NCI-H524 treated with DMSO at 0.1 percent for 48 hours (cell line): Measurements from ENCODE around the gene ADA.
"Not testable (repeated sequence)": the region's sequence is repeated elsewhere in the genome, so short reads cannot be mapped to it uniquely, and the experiment has no call there.

Experiments used
- DNase-seq: peaks from one replicate; lab custom pipeline; 2025; lab: John Stamatoyannopoulos, UW

The ADA gene

GRCh38 chr20:44651684-44652423 lies at the start of gene ADA:
Gene ADA (minus strand): TSS chr20:44651699. CDS start chr20:44651607, 92 bp downstream.
- DNase-seq, result no peak

- DNase-seq, result peak; percentile 70
These were observed 48.8 kb upstream of the ADA start for GRCh38 chr20:44700306-44700705.

- DNase-seq, result no peak
These were observed 46.9 kb upstream of the ADA start for GRCh38 chr20:44698351-44698750.

DNA sequence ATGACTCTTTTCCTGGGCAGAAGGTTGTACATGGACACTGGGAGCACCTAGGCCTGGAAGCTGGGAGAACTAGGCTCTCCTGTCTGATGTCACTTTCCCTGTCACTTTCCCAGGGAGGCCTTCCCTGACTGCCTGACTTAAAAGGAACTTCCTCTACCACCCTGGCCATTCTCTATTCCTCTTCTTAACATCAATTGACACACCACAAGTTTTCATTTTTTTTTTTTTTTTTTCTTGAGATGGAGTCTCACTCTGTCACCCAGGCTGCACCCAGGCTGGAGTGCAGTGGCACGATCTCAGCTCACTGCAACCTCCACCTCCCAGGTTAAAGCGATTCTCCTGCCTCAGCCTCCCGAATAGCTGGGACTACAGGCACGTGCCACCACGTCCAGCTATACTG lies 45.5 kb upstream of the ADA start:
- DNase-seq, result not testable (repeated sequence)

DNA sequence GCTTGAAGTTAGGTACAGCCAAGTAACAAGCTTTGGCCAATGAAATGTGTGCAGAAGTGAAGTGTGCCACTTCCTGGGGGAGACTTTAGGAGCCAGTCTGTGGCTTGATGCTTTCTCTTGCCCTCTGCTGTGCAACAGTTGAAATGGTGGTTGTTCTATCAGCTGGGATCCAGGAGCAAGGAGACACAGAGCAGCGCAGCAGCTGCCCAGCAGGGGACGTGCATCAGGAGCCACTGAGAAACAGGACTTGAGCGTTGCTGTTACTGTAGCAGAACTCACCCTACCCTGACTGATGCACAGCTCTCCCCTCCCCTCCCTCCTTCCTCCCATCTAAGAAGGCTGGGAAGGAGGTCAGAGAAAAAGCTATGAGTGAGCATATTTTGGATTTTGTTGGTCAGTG lies 44.8 kb upstream of the ADA start:
- DNase-seq, result no peak

- peak; percentile 68 for DNase-seq
These were observed 44.3 kb upstream of the ADA start for GRCh38 chr20:44695674-44696300.

DNA sequence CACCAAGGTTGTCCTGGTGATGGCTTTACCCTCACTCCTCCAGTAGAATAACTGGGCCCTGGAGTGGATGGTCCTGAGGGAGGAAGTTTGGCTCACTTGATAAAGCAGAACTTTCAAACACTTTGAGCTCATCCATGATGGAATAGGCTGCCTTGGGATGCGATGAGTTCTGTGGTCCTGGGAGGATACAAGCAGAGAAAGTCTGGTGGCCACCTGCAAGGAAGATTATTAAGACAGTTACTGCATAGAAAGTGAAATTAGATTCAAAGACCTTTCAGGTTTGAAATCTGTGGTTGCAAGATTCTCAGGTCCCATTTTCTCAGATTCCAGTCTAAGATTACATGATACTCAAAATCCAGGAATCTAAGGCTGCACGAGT lies 43.8 kb upstream of the ADA start:
- DNase-seq, result no peak

DNA sequence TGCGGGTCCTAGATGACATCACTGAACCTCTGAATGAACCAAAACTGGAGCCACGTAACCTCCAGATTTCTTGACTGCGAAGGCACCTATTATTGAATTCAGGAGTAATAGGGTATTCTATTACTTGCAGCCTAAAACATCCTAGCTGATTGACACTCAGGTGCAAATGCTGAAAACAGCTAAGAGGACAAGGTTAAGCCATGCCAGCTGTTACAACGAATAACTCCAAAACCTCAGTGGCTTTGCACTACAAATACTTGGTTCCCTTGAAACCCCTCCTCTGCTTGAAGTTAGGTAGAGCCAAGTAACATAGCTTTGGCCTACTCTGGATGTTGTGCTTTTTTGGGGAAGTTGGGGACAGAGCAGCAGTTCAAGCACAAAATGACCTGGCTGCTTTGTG lies 42.7 kb upstream of the ADA start:
- no peak for DNase-seq

- no peak for DNase-seq
These were observed 42.1 kb upstream of the ADA start for GRCh38 chr20:44693627-44694026.

DNA sequence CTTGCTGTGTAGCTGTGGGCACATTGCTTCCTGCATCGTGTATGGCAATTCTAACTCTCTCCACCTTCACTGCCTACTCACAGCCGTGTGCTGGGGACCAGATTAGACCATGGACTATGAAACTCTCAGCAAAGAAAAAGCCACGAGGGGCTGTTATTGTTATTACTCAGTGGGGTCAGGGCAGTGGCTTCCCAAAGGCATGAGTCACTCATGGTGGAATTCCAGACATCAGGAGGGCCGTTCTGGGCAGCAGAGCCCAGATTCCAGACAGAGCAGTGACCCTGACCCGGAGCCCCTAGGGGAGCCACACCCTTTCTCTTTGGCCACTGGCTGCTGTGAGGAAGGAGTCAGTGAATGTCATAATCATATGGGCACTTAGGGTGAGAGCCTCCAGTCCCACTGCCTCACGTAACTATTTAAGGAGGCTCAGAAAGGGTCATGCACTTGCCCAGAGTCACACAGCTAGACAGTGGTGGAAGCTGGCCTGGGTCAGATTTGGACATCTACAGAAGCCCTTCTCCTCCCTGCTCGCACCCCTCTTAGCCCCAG lies 41.5 kb upstream of the ADA start:
- DNase-seq, result no peak

GRCh38 chr20:44691424-44692423 lies 40.2 kb upstream of the ADA start:
- no peak for DNase-seq

- no peak for DNase-seq
These were observed 39.4 kb upstream of the ADA start for GRCh38 chr20:44690781-44691423.

DNA sequence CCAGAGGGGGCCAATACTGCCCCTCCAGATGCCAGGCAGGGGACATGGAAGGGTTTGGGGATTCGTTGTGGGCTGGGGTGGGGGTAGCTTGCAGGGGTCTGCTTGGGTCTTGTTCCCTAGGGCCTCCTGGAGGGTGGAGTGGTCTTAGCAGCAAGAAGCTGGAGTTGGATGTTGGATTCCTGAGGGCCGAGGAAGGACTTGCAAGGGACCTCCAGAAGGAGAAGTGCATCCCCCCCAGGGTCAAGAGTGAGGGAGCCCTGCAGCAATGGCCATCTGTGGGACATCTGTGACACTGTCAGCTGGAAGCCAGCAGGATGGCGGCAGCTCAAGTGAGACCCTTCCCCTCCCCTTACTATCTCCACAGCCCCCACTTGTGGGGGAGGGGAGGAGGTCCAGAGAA lies 38.3 kb upstream of the ADA start:
- DNase-seq, result no peak

DNA sequence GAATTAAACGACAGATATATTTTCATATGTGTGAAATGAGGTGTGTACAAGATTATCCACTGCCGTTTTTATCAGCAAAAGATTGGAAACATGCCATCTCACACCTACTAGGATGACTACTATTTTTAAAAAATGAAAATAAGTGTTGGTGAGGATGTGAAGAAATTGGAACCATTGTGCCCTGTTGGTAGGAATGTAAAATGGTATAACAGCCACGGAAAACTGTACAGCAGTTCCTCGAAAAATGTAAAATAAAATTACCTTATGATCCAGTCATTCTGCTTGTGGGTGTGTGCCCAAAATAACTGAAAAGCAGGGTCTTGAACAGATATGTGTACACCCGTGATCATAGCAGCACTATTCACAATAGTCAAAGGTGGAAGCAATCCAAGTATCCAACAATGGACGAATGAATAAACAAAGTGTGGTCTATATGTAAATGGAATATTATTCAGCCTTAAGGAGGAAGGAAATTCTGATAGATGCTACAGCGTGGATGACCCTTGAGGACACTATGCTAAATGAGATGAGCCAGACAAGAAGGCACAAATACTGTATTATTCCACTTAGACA lies 36.6 kb upstream of the ADA start:
- DNase-seq, result no peak

- no peak for DNase-seq
These were observed 35.4 kb upstream of the ADA start for GRCh38 chr20:44686934-44687333.

DNA sequence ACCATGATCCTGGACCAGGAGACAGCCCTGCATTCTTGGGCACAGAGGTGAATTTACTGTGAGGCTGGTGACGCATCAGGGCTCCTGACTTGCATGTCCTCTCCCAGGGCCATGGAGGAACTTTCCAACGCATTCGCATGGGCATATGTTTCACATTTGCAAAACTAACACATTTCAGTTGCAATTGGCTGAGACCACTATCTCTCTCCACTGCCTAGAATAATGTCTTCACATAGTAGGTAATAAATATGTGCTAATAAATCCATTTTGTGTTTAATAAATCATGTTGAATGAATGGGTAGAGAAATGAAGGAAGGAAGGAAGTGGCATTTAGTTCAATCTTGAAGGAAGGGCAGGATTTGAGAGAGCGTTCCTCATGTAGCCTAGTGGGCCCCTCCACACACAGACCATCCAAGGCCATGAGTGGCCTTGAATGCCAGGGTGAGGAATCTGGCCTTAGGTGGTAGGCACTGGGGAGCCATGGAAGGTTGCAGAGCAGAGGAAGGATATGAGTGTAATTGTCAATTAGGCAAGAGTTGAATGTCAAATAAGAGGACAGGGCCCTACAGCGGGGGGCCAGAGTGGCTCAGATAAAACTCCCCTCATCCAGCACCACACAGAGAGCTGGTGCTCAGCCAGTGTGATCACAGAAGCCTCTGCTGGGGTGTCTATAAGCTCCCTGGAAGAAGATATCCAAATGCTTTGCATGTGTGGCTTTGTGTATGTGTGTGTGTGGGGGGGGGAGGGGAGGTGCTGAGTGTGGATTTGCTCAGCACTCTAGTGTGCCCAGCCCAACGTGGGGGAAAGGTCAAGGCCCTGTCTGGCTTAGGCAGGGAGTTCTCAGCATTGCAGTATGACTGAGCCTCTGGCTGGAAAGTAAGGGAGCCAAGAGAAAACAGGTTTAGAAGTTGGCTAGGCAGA lies 32.8 kb upstream of the ADA start:
- DNase-seq, result no peak

- DNase-seq, result peak; percentile 22
These were observed 32.0 kb upstream of the ADA start for GRCh38 chr20:44683263-44684046.

DNA sequence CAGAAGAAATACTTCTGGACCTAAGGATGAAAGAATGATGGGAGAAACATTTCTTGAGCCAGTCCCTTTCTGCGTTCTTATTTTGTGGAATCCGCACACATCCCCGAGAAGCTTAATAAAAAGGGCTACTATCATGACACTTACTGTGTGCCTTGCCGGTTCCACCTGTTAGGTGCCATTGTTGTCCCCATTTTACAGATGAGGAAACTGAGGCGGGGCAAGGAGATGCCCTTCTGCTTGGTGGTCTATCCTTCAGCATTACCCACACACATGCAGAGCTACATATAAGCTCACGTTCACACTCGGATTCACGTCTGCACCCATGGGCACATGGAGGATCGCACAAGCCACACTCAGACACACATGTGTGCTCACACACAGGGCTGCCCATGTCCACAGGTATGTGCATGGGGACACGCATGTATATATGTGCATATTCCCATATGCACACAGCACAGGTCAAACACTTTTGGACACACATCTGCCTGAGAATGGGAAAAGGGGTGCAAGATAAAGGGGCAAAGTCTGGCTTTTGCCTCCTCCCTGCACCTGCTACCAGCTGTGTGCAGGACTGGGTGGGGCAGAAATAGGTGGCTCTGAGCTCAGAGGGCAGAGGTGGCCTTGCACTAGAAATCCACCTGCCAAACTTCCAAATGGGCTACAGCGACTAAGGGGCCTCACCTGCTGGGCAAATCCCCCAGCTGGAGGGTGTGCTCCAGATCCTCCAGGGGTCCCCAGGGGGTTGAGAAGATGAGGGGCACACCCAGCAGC lies 30.5 kb upstream of the ADA start:
- no peak for DNase-seq
